HEK293 (cell line): ENCODE measurements around the gene SLC26A11.

Experiments
- CTCF ChIA-PET: fragments of 350-600 bp; formaldehyde crosslinking; extraction: SDS; loops from one replicate; lab custom pipeline; 2021; ENCODE audit warnings: antibody characterized with exemption; lab: Yijun Ruan, JAX
- POLR2A ChIA-PET: fragments of 300-600 bp; formaldehyde crosslinking; extraction: SDS; loops from one replicate; lab custom pipeline; 2020; ENCODE audit warnings: antibody characterized with exemption, inconsistent platforms; lab: Yijun Ruan, JAX
- H3K27ac ChIP-seq: fragments of 200-500 bp; sonication (Bioruptor generic); 2 replicates; pipeline ENCODE4 v1.5.1; 2014; ENCODE audit warnings: low read depth, low read length, control low read depth, inconsistent platforms; ENCODE audit errors: extremely low read depth
- H3K36me3 ChIP-seq, 2 experiments: fragments of 200-500 bp in 1 of 2; sonication (Bioruptor generic) in 1 of 2; 1 replicate in 1 of 2; 2 replicates in 1 of 2; pipeline ENCODE4 v1.5.1; 2014 to 2017; ENCODE audit warnings: inconsistent platforms in 2 of 2, low read length in 2 of 2; ENCODE audit not compliant: control insufficient read depth in 2 of 2, insufficient read depth in 1 of 2
- H3K4me1 ChIP-seq: fragments of 200-500 bp; sonication (Bioruptor generic); 2 replicates; pipeline ENCODE4 v1.5.1; 2014; ENCODE audit warnings: mild to moderate bottlenecking, low read length, inconsistent platforms; ENCODE audit not compliant: control insufficient read depth, insufficient read depth
- H3K4me3 ChIP-seq: 2 replicates; pipeline ENCODE4 v1.5.1; 2011; ENCODE audit warnings: low read depth, mild to moderate bottlenecking, control low read depth, low read length, moderate library complexity
- H3K9me3 ChIP-seq: fragments of 200-500 bp; sonication (Bioruptor generic); 2 replicates; pipeline ENCODE4 v1.5.1; 2014; ENCODE audit warnings: low read depth, low read length, inconsistent platforms; ENCODE audit not compliant: control insufficient read depth, insufficient read depth
- FEZF1 ChIP-seq: fragments of 450-650 bp; formaldehyde crosslinking; IDR thresholded peaks from 2 replicates; pipeline ENCODE4 v1.5.1; 2016; ENCODE audit warnings: missing biosample characterization, missing genetic modification characterization
- SP2 ChIP-seq: fragments of 450-650 bp; formaldehyde crosslinking; IDR thresholded peaks from 2 replicates; pipeline ENCODE4 v1.5.1; 2016; ENCODE audit warnings: missing biosample characterization, missing genetic modification characterization
- ZBTB20 ChIP-seq: fragments of 450-650 bp; formaldehyde crosslinking; IDR thresholded peaks from 2 replicates; pipeline ENCODE4 v1.5.1; 2016; ENCODE audit warnings: missing biosample characterization, missing genetic modification characterization
- ZFP69B ChIP-seq: fragments of 450-650 bp; formaldehyde crosslinking; IDR thresholded peaks from 2 replicates; pipeline ENCODE4 v1.5.1; 2016; ENCODE audit warnings: missing biosample characterization, missing genetic modification characterization
- ZIC2 ChIP-seq: fragments of 450-650 bp; formaldehyde crosslinking; IDR thresholded peaks from 2 replicates; pipeline ENCODE4 v1.5.1; 2016; ENCODE audit warnings: missing biosample characterization, missing genetic modification characterization
- ZNF266 ChIP-seq: fragments of 450-650 bp; formaldehyde crosslinking; IDR thresholded peaks from 2 replicates; pipeline ENCODE4 v1.5.1; 2016; ENCODE audit warnings: missing biosample characterization, missing genetic modification characterization, low read depth
- ZNF37A ChIP-seq: fragments of 450-650 bp; IDR thresholded peaks from 2 replicates; pipeline ENCODE4 v1.5.1; 2018; ENCODE audit warnings: missing biosample characterization, missing genetic modification characterization
- ZNF426 ChIP-seq: fragments of 450-650 bp; formaldehyde crosslinking; IDR thresholded peaks from 2 replicates; pipeline ENCODE4 v1.5.1; 2017; ENCODE audit warnings: missing biosample characterization, missing genetic modification characterization, mild to moderate bottlenecking, inconsistent platforms, moderate library complexity
- ZNF571 ChIP-seq: fragments of 450-650 bp; formaldehyde crosslinking; IDR thresholded peaks from 2 replicates; pipeline ENCODE4 v1.5.0; 2017; ENCODE audit warnings: missing biosample characterization, missing genetic modification characterization
- ZNF624 ChIP-seq: fragments of 450-650 bp; formaldehyde crosslinking; IDR thresholded peaks from 2 replicates; pipeline ENCODE4 v1.5.1; 2017; ENCODE audit warnings: missing biosample characterization, missing genetic modification characterization
- ZNF792 ChIP-seq: fragments of 450-650 bp; formaldehyde crosslinking; IDR thresholded peaks from 2 replicates; pipeline ENCODE4 v1.5.1; 2016; ENCODE audit warnings: missing biosample characterization, missing genetic modification characterization
- ZSCAN23 ChIP-seq: fragments of 450-650 bp; formaldehyde crosslinking; IDR thresholded peaks from 2 replicates; pipeline ENCODE4 v1.5.1; 2016; ENCODE audit warnings: missing biosample characterization, missing genetic modification characterization
- TF ChIP-seq, protein P1 (sequence below): fragments of 450-650 bp; formaldehyde crosslinking; IDR thresholded peaks from 2 replicates; pipeline ENCODE4 v1.5.1; 2016; ENCODE audit warnings: missing biosample characterization, missing genetic modification characterization, borderline replicate concordance
- TF ChIP-seq, protein P2 (sequence below): fragments of 450-650 bp; formaldehyde crosslinking; IDR thresholded peaks from 2 replicates; pipeline ENCODE4 v1.5.1; 2017; ENCODE audit warnings: missing biosample characterization, missing genetic modification characterization
- TF ChIP-seq, protein P3 (sequence below): sonication (generic); formaldehyde crosslinking; IDR thresholded peaks from 2 replicates; pipeline ENCODE4 v1.8.1; 2022; ENCODE audit warnings: mild to moderate bottlenecking, moderate library complexity, missing genetic modification reagents
- TF ChIP-seq, protein P4 (sequence below): fragments of 450-650 bp; formaldehyde crosslinking; IDR thresholded peaks from 2 replicates; pipeline ENCODE4 v1.5.1; 2016; ENCODE audit warnings: missing biosample characterization, missing genetic modification characterization
- TF ChIP-seq, protein P5 (sequence below): IDR thresholded peaks from 2 replicates; pipeline ENCODE4 v1.6.1; 2011; ENCODE audit warnings: mild to moderate bottlenecking, low read depth, low read length, borderline replicate concordance

The SLC26A11 gene

DNA sequence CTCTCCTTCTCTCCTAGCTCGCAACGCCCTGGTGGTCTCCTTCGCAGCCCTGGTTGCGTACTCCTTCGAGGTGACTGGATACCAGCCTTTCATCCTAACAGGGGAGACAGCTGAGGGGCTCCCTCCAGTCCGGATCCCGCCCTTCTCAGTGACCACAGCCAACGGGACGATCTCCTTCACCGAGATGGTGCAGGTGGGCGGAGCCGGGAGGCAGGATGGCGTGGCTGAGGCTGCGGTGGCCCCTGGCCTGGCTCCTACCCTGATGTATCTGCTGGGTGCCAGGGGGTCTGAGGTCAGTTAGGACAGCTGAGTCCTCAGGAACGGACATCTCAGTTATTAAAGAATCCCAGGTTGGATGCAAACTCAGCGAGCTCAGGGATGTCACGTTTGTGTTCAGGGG is 16.7 kb downstream of the SLC26A11 start:
- TF ChIP-seq, protein P1, sequence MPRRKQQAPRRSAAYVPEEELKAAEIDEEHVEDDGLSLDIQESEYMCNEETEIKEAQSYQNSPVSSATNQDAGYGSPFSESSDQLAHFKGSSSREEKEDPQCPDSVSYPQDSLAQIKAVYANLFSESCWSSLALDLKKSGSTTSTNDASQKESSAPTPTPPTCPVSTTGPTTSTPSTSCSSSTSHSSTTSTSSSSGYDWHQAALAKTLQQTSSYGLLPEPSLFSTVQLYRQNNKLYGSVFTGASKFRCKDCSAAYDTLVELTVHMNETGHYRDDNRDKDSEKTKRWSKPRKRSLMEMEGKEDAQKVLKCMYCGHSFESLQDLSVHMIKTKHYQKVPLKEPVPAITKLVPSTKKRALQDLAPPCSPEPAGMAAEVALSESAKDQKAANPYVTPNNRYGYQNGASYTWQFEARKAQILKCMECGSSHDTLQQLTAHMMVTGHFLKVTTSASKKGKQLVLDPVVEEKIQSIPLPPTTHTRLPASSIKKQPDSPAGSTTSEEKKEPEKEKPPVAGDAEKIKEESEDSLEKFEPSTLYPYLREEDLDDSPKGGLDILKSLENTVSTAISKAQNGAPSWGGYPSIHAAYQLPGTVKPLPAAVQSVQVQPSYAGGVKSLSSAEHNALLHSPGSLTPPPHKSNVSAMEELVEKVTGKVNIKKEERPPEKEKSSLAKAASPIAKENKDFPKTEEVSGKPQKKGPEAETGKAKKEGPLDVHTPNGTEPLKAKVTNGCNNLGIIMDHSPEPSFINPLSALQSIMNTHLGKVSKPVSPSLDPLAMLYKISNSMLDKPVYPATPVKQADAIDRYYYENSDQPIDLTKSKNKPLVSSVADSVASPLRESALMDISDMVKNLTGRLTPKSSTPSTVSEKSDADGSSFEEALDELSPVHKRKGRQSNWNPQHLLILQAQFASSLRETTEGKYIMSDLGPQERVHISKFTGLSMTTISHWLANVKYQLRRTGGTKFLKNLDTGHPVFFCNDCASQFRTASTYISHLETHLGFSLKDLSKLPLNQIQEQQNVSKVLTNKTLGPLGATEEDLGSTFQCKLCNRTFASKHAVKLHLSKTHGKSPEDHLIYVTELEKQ (tag by site-specific recombination), result no peak
- TF ChIP-seq ZNF426 (tag by site-specific recombination), result no peak
- TF ChIP-seq, protein P2, sequence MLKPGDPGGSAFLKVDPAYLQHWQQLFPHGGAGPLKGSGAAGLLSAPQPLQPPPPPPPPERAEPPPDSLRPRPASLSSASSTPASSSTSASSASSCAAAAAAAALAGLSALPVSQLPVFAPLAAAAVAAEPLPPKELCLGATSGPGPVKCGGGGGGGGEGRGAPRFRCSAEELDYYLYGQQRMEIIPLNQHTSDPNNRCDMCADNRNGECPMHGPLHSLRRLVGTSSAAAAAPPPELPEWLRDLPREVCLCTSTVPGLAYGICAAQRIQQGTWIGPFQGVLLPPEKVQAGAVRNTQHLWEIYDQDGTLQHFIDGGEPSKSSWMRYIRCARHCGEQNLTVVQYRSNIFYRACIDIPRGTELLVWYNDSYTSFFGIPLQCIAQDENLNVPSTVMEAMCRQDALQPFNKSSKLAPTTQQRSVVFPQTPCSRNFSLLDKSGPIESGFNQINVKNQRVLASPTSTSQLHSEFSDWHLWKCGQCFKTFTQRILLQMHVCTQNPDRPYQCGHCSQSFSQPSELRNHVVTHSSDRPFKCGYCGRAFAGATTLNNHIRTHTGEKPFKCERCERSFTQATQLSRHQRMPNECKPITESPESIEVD (tag by site-specific recombination), result no peak
- no peak for TF ChIP-seq ZSCAN23 (tag by site-specific recombination)
- TF ChIP-seq ZNF571 (tag by site-specific recombination), result no peak
- TF ChIP-seq ZNF37A (tag by site-specific recombination), result no peak
- TF ChIP-seq ZIC2, result no peak
- TF ChIP-seq SP2, result no peak
- no peak for TF ChIP-seq ZNF266 (tag by site-specific recombination)
- TF ChIP-seq, protein P3, sequence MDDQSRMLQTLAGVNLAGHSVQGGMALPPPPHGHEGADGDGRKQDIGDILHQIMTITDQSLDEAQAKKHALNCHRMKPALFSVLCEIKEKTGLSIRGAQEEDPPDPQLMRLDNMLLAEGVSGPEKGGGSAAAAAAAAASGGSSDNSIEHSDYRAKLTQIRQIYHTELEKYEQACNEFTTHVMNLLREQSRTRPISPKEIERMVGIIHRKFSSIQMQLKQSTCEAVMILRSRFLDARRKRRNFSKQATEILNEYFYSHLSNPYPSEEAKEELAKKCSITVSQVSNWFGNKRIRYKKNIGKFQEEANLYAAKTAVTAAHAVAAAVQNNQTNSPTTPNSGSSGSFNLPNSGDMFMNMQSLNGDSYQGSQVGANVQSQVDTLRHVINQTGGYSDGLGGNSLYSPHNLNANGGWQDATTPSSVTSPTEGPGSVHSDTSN (CRISPR knock-in tag), result no peak
- no peak for TF ChIP-seq ZNF624
- TF ChIP-seq, protein P4, sequence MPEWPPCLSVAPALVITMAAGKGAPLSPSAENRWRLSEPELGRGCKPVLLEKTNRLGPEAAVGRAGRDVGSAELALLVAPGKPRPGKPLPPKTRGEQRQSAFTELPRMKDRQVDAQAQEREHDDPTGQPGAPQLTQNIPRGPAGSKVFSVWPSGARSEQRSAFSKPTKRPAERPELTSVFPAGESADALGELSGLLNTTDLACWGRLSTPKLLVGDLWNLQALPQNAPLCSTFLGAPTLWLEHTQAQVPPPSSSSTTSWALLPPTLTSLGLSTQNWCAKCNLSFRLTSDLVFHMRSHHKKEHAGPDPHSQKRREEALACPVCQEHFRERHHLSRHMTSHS (tag by site-specific recombination), result no peak
- no peak for TF ChIP-seq FEZF1 (tag by site-specific recombination)
- no peak for TF ChIP-seq ZFP69B
- TF ChIP-seq ZBTB20 (tag by site-specific recombination), result no peak
- TF ChIP-seq, all 188 proteins: peak for 0
- CTCF ChIA-PET, result no interaction called here
- H3K4me1 ChIP-seq, result no peaks in the 10 kb centered on the region
- H3K27ac ChIP-seq, result no peak overlapping the region
- peaks cover 24 to 71% of the 10 kb centered on the region in 2 experiments for H3K36me3 ChIP-seq
- H3K4me3 ChIP-seq, result no peak overlapping the region
- H3K9me3 ChIP-seq, result no peaks in the 10 kb centered on the region
- POLR2A ChIA-PET, result interaction anchor here (1.4 kb wide), 1 partner anchor 17 kb away, joined by 5 read pairs; the partner anchor contains the start of genes SGSH and SLC26A11

DNA sequence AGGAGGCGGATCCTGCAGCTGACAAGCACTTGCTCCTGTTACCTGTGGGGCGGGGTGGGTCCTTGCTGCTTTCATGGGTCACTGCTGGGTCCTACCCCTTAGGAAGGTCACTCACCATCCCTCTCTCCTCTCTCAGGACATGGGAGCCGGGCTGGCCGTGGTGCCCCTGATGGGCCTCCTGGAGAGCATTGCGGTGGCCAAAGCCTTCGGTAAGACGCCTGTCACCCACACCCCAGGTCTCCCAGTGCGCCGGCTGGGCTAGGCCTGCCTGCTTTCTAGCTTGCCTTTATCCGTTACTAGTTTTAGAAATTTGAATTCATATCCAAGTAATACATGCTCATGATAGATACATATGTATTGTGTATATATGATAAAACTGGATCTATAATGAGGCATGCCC is 17.2 kb downstream of the SLC26A11 start:
- Histone ChIP-seq H3K27ac (no peak overlapping the region), H3K9me3 (no peaks in the 10 kb centered on the region), H3K36me3 (peaks cover 19 to 71% of the 10 kb centered on the region in 2 experiments), H3K4me3 (no peak overlapping the region), H3K4me1 (no peaks in the 10 kb centered on the region)
- ChIA-PET POLR2A (interaction anchor here (1.4 kb wide), 1 partner anchor 17 kb away, joined by 5 read pairs; the partner anchor contains the start of genes SGSH and SLC26A11), CTCF (interaction anchor here (1.0 kb wide), 1 partner anchor 10 kb away, joined by 3 read pairs; no protein-coding TSS in a partner anchor)
- no peak for TF ChIP-seq ZNF792 (tag by site-specific recombination)
- TF ChIP-seq, protein P5, sequence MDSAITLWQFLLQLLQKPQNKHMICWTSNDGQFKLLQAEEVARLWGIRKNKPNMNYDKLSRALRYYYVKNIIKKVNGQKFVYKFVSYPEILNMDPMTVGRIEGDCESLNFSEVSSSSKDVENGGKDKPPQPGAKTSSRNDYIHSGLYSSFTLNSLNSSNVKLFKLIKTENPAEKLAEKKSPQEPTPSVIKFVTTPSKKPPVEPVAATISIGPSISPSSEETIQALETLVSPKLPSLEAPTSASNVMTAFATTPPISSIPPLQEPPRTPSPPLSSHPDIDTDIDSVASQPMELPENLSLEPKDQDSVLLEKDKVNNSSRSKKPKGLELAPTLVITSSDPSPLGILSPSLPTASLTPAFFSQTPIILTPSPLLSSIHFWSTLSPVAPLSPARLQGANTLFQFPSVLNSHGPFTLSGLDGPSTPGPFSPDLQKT, result no peak
